Astrocyte of the spinal cord (primary cell): ENCODE measurements around the gene UAP1L1.
"Not testable (repeated sequence)": the region's sequence is repeated elsewhere in the genome, so short reads cannot be mapped to it uniquely, and the experiment has no call there.

Experiments
- DNase-seq: peaks from one replicate; pipeline ENCODE4 v3.0.0; 2011; ENCODE audit warnings: low read depth, low spot score
- H3K4me3 ChIP-seq: 2 replicates; pipeline ENCODE4 v1.5.1; 2011; ENCODE audit warnings: low read depth, mild to moderate bottlenecking, low read length, moderate library complexity
- in situ Hi-C: cut with HindIII; loops from 2 replicates; pipeline ENCODE4 v1.10.0; 2017; ENCODE audit warnings: low sequenced_read_pairs
- TF ChIP-seq, protein P1 (sequence below): IDR thresholded peaks from 2 replicates; pipeline ENCODE4 v1.5.1; 2012; ENCODE audit warnings: low read depth, mild to moderate bottlenecking, low read length, inconsistent platforms

The UAP1L1 gene

DNA sequence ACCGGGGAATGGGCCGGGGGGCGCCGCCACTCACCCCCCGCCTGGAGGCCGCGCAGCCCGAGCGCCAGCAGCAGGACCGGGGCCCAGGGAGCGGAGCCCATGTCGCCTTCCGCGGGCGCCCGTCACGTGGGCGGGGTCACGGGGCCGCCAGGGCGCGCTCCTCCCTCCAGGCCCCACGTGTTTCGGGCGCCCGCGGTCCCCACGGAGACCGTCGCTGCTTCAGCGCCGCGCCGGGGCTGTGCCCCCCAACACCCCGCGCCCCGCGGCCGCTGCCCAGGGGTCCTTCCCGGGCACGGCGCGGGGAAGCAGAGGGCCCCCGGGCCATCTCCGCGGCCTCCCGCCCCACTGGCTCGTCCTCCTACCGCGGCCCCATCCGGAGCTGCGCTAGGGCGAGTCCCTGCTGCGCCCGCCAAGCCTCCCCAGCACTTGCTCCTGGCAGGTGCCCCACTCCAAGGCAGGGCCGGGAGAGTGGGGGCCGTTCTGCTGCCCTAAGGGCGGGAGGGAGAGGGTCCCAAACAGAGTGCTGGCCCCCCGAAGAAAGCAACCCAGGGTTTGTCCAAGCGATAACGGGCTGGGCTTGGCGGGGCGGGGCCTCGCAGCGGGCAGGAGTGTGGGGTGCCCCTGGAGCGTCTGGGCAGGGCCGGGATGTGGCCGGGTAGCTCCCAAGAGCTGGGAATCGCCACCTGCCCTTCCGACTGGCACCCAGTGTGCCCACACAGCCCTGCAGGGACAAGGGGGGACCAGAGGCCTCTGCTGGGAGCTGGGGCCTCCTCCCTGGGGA, 37.5 kb downstream of the UAP1L1 start, which contains the start of gene DPP7:
TSS of gene DPP7 (minus strand) at position 121 of the 781 bp plus-strand sequence. CDS start at position 101, 20 bp downstream.
- TF ChIP-seq, protein P1, sequence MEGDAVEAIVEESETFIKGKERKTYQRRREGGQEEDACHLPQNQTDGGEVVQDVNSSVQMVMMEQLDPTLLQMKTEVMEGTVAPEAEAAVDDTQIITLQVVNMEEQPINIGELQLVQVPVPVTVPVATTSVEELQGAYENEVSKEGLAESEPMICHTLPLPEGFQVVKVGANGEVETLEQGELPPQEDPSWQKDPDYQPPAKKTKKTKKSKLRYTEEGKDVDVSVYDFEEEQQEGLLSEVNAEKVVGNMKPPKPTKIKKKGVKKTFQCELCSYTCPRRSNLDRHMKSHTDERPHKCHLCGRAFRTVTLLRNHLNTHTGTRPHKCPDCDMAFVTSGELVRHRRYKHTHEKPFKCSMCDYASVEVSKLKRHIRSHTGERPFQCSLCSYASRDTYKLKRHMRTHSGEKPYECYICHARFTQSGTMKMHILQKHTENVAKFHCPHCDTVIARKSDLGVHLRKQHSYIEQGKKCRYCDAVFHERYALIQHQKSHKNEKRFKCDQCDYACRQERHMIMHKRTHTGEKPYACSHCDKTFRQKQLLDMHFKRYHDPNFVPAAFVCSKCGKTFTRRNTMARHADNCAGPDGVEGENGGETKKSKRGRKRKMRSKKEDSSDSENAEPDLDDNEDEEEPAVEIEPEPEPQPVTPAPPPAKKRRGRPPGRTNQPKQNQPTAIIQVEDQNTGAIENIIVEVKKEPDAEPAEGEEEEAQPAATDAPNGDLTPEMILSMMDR = no peak
- DNase-seq = no peak
- in situ Hi-C loops = no loop called here
- peak within 1 kb of the TSS; percentile 41 for H3K4me3 ChIP-seq

DNA sequence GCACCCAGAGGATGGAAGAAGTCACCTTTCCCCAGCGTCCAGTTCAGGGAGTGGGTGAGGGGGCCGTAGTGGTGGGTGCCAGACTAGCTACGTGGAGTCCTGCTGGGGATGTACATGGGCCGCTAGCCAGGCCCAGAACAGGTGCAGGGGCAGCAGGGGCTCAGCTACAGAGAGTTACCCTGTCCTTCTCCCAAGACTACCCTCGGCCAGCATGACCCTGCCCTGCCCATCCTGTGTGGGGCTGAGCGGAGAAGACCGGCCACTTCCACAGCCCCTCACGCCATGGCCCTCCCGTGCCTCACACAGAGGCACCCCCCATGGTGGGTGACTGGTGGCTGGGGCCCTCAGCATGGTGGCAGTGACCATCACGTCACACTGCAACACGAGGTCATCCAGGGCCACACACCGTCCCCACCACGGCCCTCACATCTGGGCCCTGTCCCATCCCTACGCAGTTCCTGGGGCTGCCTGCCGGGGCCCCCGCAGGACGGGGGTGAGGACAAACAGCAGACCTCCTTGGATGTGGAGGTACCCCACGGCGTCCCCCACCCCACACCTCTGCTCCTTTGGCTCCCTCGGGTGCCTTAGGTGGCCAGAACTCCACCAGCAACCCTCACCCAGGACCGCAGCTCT, 38.2 kb downstream of the UAP1L1 start:
- in situ Hi-C loops = no loop called here
- TF ChIP-seq, protein P1 = no peak
- no peak overlapping the region for H3K4me3 ChIP-seq
- no peak for DNase-seq

DNA sequence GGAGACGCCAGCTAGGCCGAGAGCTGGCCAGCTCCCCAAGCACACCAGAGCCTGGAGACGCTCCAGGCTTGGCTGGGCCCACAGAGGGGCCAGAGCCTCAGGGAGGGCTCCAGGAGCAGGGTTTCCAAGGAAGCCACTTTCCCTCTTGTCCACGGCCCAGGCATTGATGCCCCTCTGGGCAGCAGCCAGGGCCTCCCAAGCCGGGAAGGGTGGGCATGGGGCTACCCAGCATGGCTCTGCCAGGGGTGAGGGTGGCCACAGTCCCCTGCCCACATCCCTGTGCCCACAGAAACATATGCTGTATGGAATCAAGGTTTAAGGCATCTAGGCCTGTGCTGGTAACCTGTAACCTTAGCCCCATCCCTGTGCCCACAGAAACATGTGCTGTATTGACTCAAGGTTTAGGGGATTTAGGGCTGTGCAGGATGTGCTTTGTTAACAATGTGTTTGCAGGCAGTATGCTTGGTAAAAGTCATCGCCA, 38.8 kb downstream of the UAP1L1 start:
- TF ChIP-seq, protein P1 = no peak
- in situ Hi-C loops = no loop called here
- DNase-seq = no peak
- H3K4me3 ChIP-seq = no peak overlapping the region

DNA sequence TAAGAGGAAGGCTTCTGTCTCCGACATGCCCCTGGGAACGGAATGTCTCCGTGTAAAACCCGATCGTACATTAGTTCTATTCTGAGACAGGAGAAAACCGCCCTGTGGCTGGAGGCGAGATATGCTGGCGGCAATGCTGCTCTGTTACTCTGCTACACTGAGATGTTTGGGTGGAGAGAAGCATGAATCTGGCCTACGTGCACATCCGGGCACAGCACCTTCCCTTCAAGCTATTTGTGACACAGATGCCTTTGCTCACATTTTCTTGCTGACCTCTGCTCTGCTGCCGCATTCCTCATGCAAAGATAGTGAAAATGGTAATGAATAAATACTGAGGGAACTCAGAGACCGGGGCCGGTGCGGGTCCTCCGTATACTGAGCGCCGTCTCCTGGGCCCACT, 39.4 kb downstream of the UAP1L1 start:
- no peak for DNase-seq
- no peak overlapping the region for H3K4me3 ChIP-seq
- TF ChIP-seq, protein P1 = no peak
- in situ Hi-C loops = no loop called here

DNA sequence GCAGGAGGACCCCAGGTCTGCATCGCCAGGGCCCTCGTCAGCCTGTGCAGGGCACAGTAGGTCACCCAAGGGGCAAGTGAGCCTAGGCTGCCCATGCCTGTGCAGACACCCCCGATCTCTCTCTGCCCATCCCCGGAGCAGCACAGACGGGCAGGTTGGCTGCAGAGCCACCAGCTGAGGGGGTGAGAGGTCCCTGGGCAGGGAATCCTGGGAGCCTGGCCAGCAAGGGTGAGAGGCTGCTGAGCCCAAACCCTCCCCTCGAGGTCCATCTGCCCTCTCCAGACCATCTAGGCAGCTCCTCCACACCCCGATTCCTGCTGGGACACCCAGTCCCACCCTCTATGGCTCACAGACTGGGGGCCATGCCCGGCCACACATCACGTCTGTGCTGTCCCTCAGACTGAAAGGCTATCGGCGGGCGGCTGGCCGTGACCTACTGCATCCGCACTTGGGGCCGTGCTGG, 40.0 kb downstream of the UAP1L1 start:
- TF ChIP-seq, protein P1 = no peak
- no peak for DNase-seq
- in situ Hi-C loops = no loop called here
- no peak overlapping the region for H3K4me3 ChIP-seq

DNA sequence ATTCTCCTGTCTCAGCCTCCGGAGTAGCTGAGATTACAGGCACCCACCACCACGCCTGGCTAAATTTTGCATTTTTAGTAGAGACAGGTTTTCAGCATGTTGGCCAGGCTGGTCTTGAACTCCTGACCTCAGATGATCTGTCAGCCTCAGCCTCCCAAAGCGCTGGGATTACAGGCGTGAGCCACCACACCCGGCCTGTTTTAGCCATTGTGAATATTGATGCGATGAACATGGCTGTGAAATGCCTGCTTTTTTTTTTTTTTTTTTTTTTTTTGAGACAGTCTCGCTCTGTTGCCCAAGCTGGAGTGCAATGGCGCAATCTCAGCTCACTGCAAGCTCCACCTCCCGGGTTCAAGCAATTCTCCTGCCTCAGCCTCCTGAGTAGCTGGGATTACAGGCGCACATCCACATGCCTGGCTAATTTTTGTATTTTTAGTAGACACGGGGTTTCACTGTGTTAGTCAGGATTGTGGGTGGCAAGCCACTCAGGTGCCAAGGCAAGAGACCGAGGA, 40.8 kb downstream of the UAP1L1 start:
- in situ Hi-C loops, DNase-seq, H3K4me3 ChIP-seq: not testable (repeated sequence)

DNA sequence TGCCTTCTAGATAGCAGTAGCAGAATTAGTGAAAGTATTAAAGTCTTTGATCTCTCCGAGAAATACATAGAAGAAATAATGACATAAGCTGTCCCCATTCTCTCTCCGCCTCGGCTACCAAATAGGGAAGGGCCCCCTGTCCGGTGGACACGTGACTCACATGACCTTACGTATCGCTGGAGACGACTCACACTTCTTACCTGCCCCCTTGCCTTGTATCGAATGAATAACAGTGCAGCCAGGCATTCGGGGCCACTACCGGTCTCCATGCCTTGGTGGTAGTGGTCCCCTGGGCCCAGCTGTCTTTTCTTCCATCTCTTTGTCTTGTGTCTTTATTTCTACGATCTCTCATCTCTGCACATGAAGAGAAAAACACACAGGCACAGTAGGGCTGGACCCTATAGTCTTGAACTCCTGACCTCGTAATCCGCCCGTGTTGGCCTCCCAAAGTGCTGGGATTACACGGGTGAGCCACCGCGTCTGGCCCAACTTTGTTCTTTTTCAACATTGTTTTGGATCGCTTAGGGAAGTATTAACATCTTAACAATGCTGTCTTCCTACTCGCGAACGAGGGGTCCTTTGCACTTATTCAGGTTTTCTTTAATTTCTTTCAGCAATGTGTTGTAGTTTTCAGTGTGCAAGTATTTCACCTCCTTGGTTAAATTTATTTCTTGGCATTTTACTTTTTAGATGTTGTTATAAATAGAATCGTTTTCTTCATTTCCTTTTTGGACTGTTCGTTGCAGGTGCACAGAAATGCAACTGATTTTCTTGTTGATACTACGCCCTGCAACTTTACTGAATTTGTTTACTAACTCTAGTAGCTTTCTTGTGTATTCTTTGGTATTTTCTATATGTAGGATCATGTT, 44.8 kb downstream of the UAP1L1 start:
- in situ Hi-C loops, DNase-seq, H3K4me3 ChIP-seq: not testable (repeated sequence)

DNA sequence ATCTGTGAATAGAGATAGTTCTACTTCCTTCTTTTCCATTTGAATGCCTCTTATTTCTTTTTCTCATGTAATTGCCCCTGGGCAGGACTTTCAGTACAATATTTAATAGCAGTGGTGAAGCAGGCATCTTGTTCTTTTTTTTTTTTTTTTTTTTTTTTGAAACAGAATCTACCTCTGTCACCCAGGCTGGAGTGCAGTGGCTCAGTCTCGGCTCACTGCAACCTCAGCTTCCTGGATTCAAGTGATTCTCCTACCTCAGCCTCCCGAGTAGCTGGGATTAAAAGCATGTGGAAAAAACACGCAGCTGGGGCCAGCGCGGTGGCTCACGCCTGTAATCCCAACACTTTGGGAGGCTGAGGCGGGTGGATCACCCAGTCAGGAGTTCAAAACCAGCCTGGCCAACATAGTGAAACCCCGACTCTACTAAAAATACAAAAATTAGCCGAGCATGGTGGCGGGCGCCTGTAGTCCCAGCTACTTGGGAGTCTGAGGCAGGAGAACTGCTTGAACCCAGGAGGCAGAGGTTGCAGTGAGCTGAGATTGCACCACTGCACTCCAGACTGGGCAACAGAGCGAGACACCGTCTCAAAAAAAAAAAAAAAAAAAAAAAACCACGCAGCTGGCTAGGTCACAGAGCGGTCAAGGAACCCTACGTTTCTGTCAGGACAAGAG, 45.6 kb downstream of the UAP1L1 start:
- H3K4me3 ChIP-seq, DNase-seq, in situ Hi-C loops: not testable (repeated sequence)
